ENCODE data around the gene CEP126.

The CEP126 gene

DNA sequence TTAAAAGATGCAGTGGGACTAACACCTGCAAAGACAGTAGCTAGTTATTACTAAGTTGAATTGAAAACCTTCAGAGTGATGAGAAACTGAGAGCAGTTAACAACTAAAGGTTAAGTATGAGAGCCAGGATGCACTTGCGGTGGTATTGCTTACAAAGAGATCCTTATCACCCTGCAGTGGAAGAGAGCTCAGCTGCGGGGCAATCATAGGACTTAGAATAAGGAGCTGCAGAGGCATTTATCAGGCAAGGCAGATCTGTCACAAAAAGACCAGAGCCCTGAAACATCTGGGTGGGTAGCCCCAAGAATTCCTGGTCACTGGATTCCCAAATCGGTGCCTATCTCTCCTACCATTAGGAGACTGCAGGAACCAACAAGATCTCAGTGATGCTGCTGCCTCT, 98.1 kb downstream of the CEP126 start:
- DNase-seq (ENCODE audit: low spot score): no peak

- DNase-seq (ENCODE audit: low spot score): no peak
These were observed 99.9 kb downstream of the CEP126 start for GRCh38 chr11:102014756-102015155.

- DNase-seq (ENCODE audit: low spot score): no peak
These were observed 102.2 kb downstream of the CEP126 start for GRCh38 chr11:102017026-102017425.

DNA sequence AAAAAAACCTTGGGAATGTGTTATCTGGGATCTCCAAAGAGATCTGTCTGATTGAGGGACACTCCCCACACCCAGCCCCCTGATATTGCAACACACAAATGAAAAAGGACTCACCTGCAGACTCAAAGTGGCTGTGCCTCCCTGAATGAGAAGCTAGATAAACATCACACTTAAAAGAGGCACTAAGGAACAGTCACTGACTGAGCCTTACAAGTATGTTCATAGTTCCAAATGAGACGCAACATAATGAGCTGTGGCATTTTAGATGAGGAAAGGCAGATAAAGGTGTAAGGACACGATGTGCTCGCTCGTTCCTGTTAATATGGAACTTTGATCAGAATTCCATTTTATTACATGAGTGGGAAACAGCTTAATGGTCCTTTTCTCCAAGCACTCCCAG, 111.4 kb downstream of the CEP126 start:
- DNase-seq (ENCODE audit: low spot score): no peak

DNA sequence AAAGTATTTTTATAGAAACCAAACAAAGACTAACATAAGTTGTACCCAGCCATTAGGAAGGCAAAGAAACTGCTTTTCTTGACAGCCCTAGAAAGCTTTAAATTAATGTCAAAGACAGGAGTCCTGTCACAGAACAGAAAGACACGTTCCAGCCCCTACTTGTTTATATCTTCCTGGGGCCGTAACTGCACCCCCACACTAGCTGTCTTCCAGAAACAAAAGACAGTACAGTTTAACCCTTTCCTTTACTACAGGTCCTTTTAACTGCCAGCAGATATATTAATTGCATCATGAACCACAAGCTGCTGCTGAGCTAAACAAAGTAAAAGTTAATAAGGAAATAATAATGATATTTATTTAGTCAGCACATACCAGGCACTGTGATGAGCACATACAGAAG, 112.1 kb downstream of the CEP126 start:
- DNase-seq (ENCODE audit: low spot score): no peak

DNA sequence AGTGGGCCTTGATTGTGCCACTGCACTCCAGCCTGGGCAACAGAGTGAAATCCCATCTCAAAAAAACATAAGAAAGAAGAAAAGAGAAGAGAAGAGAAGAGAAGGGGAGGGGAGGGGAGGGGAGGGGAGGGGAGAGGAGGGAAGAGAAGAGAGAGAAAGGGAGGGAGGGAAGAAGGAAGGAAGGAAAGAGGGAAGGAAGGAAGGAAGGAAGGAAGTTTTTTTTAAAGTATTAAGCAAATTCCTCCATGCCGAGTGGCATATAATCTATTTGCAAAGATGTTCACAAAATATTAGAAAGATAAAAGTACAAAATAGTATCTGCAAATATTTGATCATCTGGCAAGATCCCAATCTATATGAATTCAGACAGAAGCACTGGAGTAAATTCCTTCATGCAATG, 121.9 kb downstream of the CEP126 start:
- DNase-seq (ENCODE audit: low spot score): no peak

GRCh38 chr11:102046841-102047240, 132.0 kb downstream of the CEP126 start:
- no peak for DNase-seq (ENCODE audit: low spot score)

- no peak for DNase-seq (ENCODE audit: low spot score)
These were observed 132.6 kb downstream of the CEP126 start, which contains the start of gene CFAP300 for GRCh38 chr11:102047305-102047924. TSS of gene CFAP300 (plus strand) at chr11:102047437. CDS start at chr11:102047471, 34 bp downstream.

All from RKO (cell line).